Measurements from ENCODE around the gene GALNT10. TPM values are rescaled to one million over a fixed set of nuclear protein-coding genes. Genes with fewer than 3 reads are reported as not detected.

GALNT10 gene
- total RNA-seq, 1 donor from 2014 or later, result 93.8 TPM

- intact Hi-C loops (cut with DNase I), result no loop called here
- no peak overlapping the region for H3K27ac ChIP-seq
These were observed 118.8 kb downstream of the GALNT10 start for GRCh38 chr5:154309371-154309745.

GRCh38 chr5:154309805-154310204 lies 119.3 kb downstream of the GALNT10 start:
- H3K4me3 ChIP-seq, result no peak overlapping the region
- intact Hi-C loops (cut with DNase I), result no loop called here
- TF ChIP-seq CTCF (IDR thresholded peaks at IDR 0.05), result no peak
- DNase-seq (no peak), ATAC-seq (no peak)
- no peaks in the 10 kb centered on the region for H3K27me3 ChIP-seq
- H3K36me3 ChIP-seq, result no peaks in the 10 kb centered on the region
- H3K4me1 ChIP-seq, result no peaks in the 10 kb centered on the region
- H3K27ac ChIP-seq, result no peak overlapping the region
- no peaks in the 10 kb centered on the region for H3K9me3 ChIP-seq

More at GRCh38 chr5:154309371-154309745, 118.8 kb downstream of the GALNT10 start:
- H3K27me3 ChIP-seq, result no peaks in the 10 kb centered on the region
- DNase-seq (no peak), ATAC-seq (no peak)
- TF ChIP-seq CTCF (IDR thresholded peaks at IDR 0.05), result no peak
- H3K4me1 ChIP-seq, result no peaks in the 10 kb centered on the region
- no peak overlapping the region for H3K4me3 ChIP-seq
- H3K36me3 ChIP-seq, result no peaks in the 10 kb centered on the region
- H3K9me3 ChIP-seq, result no peaks in the 10 kb centered on the region

GRCh38 chr5:154311362-154311761 lies 120.8 kb downstream of the GALNT10 start:
- Histone ChIP-seq H3K4me1 (no peaks in the 10 kb centered on the region), H3K27me3 (no peaks in the 10 kb centered on the region), H3K4me3 (no peak overlapping the region), H3K9me3 (no peaks in the 10 kb centered on the region), H3K36me3 (no peaks in the 10 kb centered on the region), H3K27ac (no peak overlapping the region)
- TF ChIP-seq CTCF (IDR thresholded peaks at IDR 0.05), result no peak
- no peak for DNase-seq
- intact Hi-C loops (cut with DNase I), result no loop called here
- ATAC-seq, result peak; percentile 68

GRCh38 chr5:154312000-154312399 lies 121.5 kb downstream of the GALNT10 start:
- intact Hi-C loops (cut with DNase I), result no loop called here
- ATAC-seq, result no peak

GRCh38 chr5:154312576-154312975 lies 122.0 kb downstream of the GALNT10 start:
- Histone ChIP-seq H3K27me3 (no peaks in the 10 kb centered on the region), H3K36me3 (no peaks in the 10 kb centered on the region), H3K4me3 (no peak overlapping the region), H3K9me3 (no peaks in the 10 kb centered on the region), H3K4me1 (no peaks in the 10 kb centered on the region), H3K27ac (no peak overlapping the region)
- no peak for ATAC-seq
- TF ChIP-seq CTCF (IDR thresholded peaks at IDR 0.05), result no peak
- intact Hi-C loops (cut with DNase I), result no loop called here
- no peak for DNase-seq

More at GRCh38 chr5:154312000-154312399, 121.5 kb downstream of the GALNT10 start:
- no peak for TF ChIP-seq CTCF (IDR thresholded peaks at IDR 0.05)
- Histone ChIP-seq H3K4me1 (no peaks in the 10 kb centered on the region), H3K27ac (no peak overlapping the region), H3K4me3 (no peak overlapping the region), H3K36me3 (no peaks in the 10 kb centered on the region), H3K9me3 (no peaks in the 10 kb centered on the region), H3K27me3 (no peaks in the 10 kb centered on the region)
- DNase-seq, result no peak

GRCh38 chr5:154313360-154314017 lies 123.0 kb downstream of the GALNT10 start:
- ATAC-seq (no peak), DNase-seq (no peak)
- Histone ChIP-seq H3K36me3 (no peaks in the 10 kb centered on the region), H3K4me1 (no peaks in the 10 kb centered on the region), H3K27me3 (no peaks in the 10 kb centered on the region), H3K4me3 (no peak overlapping the region), H3K27ac (no peak overlapping the region), H3K9me3 (no peaks in the 10 kb centered on the region)
- no peak for TF ChIP-seq CTCF (IDR thresholded peaks at IDR 0.05)
- intact Hi-C loops (cut with DNase I), result no loop called here

Measured in upper lobe of right lung (tissue), 1 donor.